ENCODE results near the gene FRA10AC1. TPM values are rescaled to one million over a fixed set of nuclear protein-coding genes. Genes with fewer than 3 reads are reported as not detected.

FRA10AC1 gene
- total RNA-seq, 2 donors from 2014 or later, result 8.0 to 9.2 TPM

- Histone ChIP-seq H3K36me3 (no peaks in the 10 kb centered on the region), H3K4me1 (no peaks in the 10 kb centered on the region), H3K27me3 (no peaks in the 10 kb centered on the region), H3K9me3 (no peaks in the 10 kb centered on the region), H3K4me3 (no peak overlapping the region), H3K27ac (no peak overlapping the region)
- TF ChIP-seq CTCF (IDR thresholded peaks at IDR 0.05), result no peak
- no peak for DNase-seq (ENCODE audit: low spot score)
Observed at GRCh38 chr10:93711891-93712290, 9.5 kb upstream of the FRA10AC1 start.

- no peak for DNase-seq (ENCODE audit: low spot score)
- TF ChIP-seq CTCF (IDR thresholded peaks at IDR 0.05), result no peak
- Histone ChIP-seq H3K27ac (no peak overlapping the region), H3K27me3 (no peaks in the 10 kb centered on the region), H3K4me1 (no peaks in the 10 kb centered on the region), H3K36me3 (no peaks in the 10 kb centered on the region), H3K4me3 (no peak overlapping the region), H3K9me3 (no peaks in the 10 kb centered on the region)
Observed at GRCh38 chr10:93710333-93710909, 8.0 kb upstream of the FRA10AC1 start.

GRCh38 chr10:93707623-93708022, 5.2 kb upstream of the FRA10AC1 start:
- H3K36me3 ChIP-seq, result no peaks in the 10 kb centered on the region

GRCh38 chr10:93704451-93704850, 2.1 kb upstream of the FRA10AC1 start:
- peaks cover 3% of the 10 kb centered on the region for H3K36me3 ChIP-seq
- DNase-seq (ENCODE audit: low spot score), result no peak
- peaks cover 0 to 7% of the 10 kb centered on the region in 2 donors for H3K4me1 ChIP-seq
- no peak overlapping the region for H3K27ac ChIP-seq
- TF ChIP-seq CTCF (IDR thresholded peaks at IDR 0.05), result no peak
- no peak overlapping the region for H3K4me3 ChIP-seq
- H3K27me3 ChIP-seq, result no peaks in the 10 kb centered on the region
- no peaks in the 10 kb centered on the region for H3K9me3 ChIP-seq

More at GRCh38 chr10:93707623-93708022, 5.2 kb upstream of the FRA10AC1 start:
- no peak for TF ChIP-seq CTCF (IDR thresholded peaks at IDR 0.05)
- H3K27ac ChIP-seq, result no peak overlapping the region
- no peak overlapping the region for H3K4me3 ChIP-seq
- no peaks in the 10 kb centered on the region for H3K4me1 ChIP-seq
- no peaks in the 10 kb centered on the region for H3K27me3 ChIP-seq
- H3K9me3 ChIP-seq, result no peaks in the 10 kb centered on the region
- DNase-seq (ENCODE audit: low spot score), result no peak

GRCh38 chr10:93703841-93704240, 1.4 kb upstream of the FRA10AC1 start:
- Histone ChIP-seq H3K4me1 (peaks cover 0 to 7% of the 10 kb centered on the region in 2 donors), H3K27ac (no peak overlapping the region), H3K36me3 (peaks cover 9% of the 10 kb centered on the region), H3K27me3 (no peaks in the 10 kb centered on the region), H3K9me3 (no peaks in the 10 kb centered on the region), H3K4me3 (no peak overlapping the region)
- DNase-seq (ENCODE audit: low spot score), result no peak
- TF ChIP-seq CTCF (IDR thresholded peaks at IDR 0.05), result no peak

- DNase-seq (ENCODE audit: low spot score), result no peak
- Histone ChIP-seq H3K4me1 (peaks cover 0 to 7% of the 10 kb centered on the region in 2 donors), H3K27ac (peak overlapping the region; percentile 86 to 90), H3K36me3 (peaks cover 16% of the 10 kb centered on the region), H3K9me3 (no peaks in the 10 kb centered on the region), H3K27me3 (no peaks in the 10 kb centered on the region), H3K4me3 (peak overlapping the region; percentile 60 to 72)
- no peak for TF ChIP-seq CTCF (IDR thresholded peaks at IDR 0.05)
Observed at GRCh38 chr10:93703066-93703465, 674 bp upstream of the FRA10AC1 start.

All from right atrium auricular region (tissue), 2 donors.